H1 (cell line): ENCODE results near the gene PSIP1. TPM values are rescaled to one million over a fixed set of nuclear protein-coding genes. Genes with fewer than 3 reads are reported as not detected.

Source experiments
- CHD2 ChIP-seq: IDR thresholded peaks from 2 replicates; pipeline ENCODE4 v1.6.1; 2012; ENCODE audit warnings: low read length, improper control_type of control experiment
- CTCF ChIP-seq, 3 experiments: IDR thresholded peaks; 1 replicate in 2 of 3; 2 replicates in 1 of 3; pipeline versions ENCODE4 v1.5.1 to v1.6.1; 2011; ENCODE audit warnings: low read length in 3 of 3, mild to moderate bottlenecking in 3 of 3, inconsistent platforms in 2 of 3, low read depth in 1 of 3, moderate library complexity in 1 of 3; ENCODE audit not compliant: insufficient read depth in 1 of 3; ENCODE audit errors: control extremely low read depth in 1 of 3
- PHF8 ChIP-seq: fragments of 200-600 bp; sonication (generic); conservative IDR thresholded peaks from 2 replicates; pipeline ENCODE4 v1.7.1; 2012; ENCODE audit warnings: low read depth, mild to moderate bottlenecking, inconsistent platforms, low read length, moderate library complexity
- SP2 ChIP-seq: IDR thresholded peaks from 2 replicates; pipeline ENCODE4 v1.6.1; 2012; ENCODE audit warnings: mild to moderate bottlenecking, low read length, inconsistent platforms
- polyA plus RNA-seq, 7 experiments: library from polyadenylated mRNA; depleted of rRNA in 3 of 7; stranded (reverse) in 5 of 7; unstranded in 2 of 7; fragments of >200 nt in 5 of 7; fragments of 200-250 nt in 2 of 7; gene quantifications; 1 replicate in 5 of 7; 2 replicates in 1 of 7; 4 replicates in 1 of 7; pipeline versions ENCODE4 v1.2.1 to v1.2.3, GENCODE V29; 2011 to 2013; ENCODE audit warnings: missing spikeins in 2 of 7, mixed read lengths in 2 of 7
- total RNA-seq: library from RNA; stranded (reverse); fragmentation: NEBNext Ultra II Directional; extraction: Animal tissue kit (Norgen Biotek cat#: 25700); gene quantifications from 2 replicates; pipeline ENCODE4 v1.2.1, GENCODE V29; 2021

Gene PSIP1
- total and polyA plus RNA-seq, 2 of the 8 experiments (the other 6 are each of a cell fraction or from before 2014, with no cell fraction given), result 63.3 to 387 TPM

DNA sequence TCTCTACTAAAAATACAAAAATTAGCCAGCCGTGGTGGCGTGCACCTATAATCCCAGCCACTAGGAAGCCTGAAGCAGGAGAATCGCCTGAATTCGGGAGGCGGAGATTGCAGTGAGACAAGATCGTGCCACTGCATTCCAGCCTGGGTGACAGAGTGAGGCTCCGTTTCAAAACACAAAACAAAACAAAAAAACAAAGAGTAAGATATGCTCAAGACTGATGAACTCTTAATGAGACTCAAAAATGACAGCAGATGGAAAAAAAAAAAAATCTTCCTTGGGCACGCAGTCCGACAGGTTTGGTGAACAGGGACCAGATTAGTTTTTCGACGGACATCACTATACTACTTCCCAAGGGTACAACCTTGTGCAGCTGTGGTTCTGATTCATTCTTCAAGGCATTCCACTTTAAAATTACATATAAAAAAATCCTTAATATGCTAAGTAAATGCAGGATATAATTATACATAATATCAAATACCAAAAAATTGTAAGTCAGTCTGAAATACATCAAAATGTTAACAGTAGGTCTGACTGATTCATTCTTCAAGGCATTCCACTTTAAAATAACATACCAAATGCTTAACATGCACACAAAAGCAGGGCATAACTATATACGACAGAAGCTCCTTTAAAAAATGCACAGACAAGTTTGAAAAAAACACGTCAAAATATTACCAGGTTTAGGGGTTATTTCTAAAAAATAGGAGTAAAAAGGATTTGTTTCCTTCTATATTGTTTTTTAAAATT is 12.3 kb downstream of the PSIP1 start (continued):
- no peak for TF ChIP-seq PHF8
- no peak for TF ChIP-seq CHD2
- TF ChIP-seq CTCF (IDR thresholded peaks at IDR 0.05; ENCODE audit: control extremely low read depth in 1 of 3, insufficient read depth in 1 of 3, low read depth in 1 of 3, low read length in 3 of 3), result no peak
- TF ChIP-seq SP2, result no peak
